K562 (cell line): ENCODE measurements around the gene HOGA1. TPM values are rescaled to one million over a fixed set of nuclear protein-coding genes. Genes with fewer than 3 reads are reported as not detected.

Source experiments
- ATF4 ChIP-seq: fragments of 450-650 bp; formaldehyde crosslinking; IDR thresholded peaks from 2 replicates; pipeline ENCODE4 v1.4.0; 2022; ENCODE audit warnings: mild to moderate bottlenecking, moderate library complexity
- BACH1 ChIP-seq: fragments of 200-800 bp; sonication (Bioruptor generic); IDR thresholded peaks from 2 replicates; pipeline ENCODE4 v1.6.1; 2016; ENCODE audit warnings: missing genetic modification characterization, missing compliant biosample characterization
- C11orf30 ChIP-seq: fragments of 450-650 bp; IDR thresholded peaks from 2 replicates; pipeline ENCODE4 v1.6.1; 2016; ENCODE audit warnings: low read depth, mild to moderate bottlenecking
- CREB5 ChIP-seq: fragments of 250-450 bp; sonication (Bioruptor Pico); IDR thresholded peaks from 2 replicates; pipeline ENCODE4 v1.5.0; 2020; ENCODE audit warnings: mild to moderate bottlenecking
- DPF2 ChIP-seq: fragments of 450-650 bp; IDR thresholded peaks from 2 replicates; pipeline ENCODE4 v1.6.1; 2016
- ERF ChIP-seq: fragments of 450-650 bp; formaldehyde crosslinking; IDR thresholded peaks from 2 replicates; pipeline ENCODE4 v1.4.0; 2020; ENCODE audit warnings: mild to moderate bottlenecking, mixed read lengths
- FOXM1 ChIP-seq, 2 experiments: fragments of 450-650 bp in 1 of 2; sonication (generic) in 1 of 2; formaldehyde crosslinking in 1 of 2; IDR thresholded peaks; 2 replicates each; pipeline versions ENCODE4 v1.6.1 to v1.9.0; 2017 to 2022; ENCODE audit warnings: low read depth in 2 of 2, mild to moderate bottlenecking in 2 of 2, missing genetic modification reagents in 1 of 2, moderate library complexity in 1 of 2
- HMG20B ChIP-seq: fragments of 250-450 bp; sonication (Bioruptor Pico); IDR thresholded peaks from 2 replicates; pipeline ENCODE4 v1.5.0; 2021; ENCODE audit warnings: mild to moderate bottlenecking
- HMGN3 ChIP-seq: IDR thresholded peaks from 2 replicates; pipeline ENCODE4 v1.6.1; 2011; ENCODE audit warnings: borderline replicate concordance, low read depth, mild to moderate bottlenecking, mixed read lengths, low read length; ENCODE audit not compliant: insufficient read length; ENCODE audit errors: extremely low read depth
- MAFF ChIP-seq: IDR thresholded peaks from 2 replicates; pipeline ENCODE4 v1.6.1; 2012; ENCODE audit warnings: low read length, improper control_type of control experiment
- MAFK ChIP-seq: IDR thresholded peaks from 2 replicates; pipeline ENCODE4 v1.6.1; 2011; ENCODE audit warnings: low read length, improper control_type of control experiment
- MAZ ChIP-seq, 2 experiments: fragments of 450-650 bp in 1 of 2; sonication (generic) in 1 of 2; formaldehyde crosslinking; IDR thresholded peaks in 1 of 2; conservative IDR thresholded peaks in 1 of 2; 2 replicates each; pipeline versions ENCODE4 v1.4.0 to v1.5.0; 2020; ENCODE audit warnings: mild to moderate bottlenecking in 1 of 2, missing genetic modification reagents in 1 of 2
- NFE2 ChIP-seq: IDR thresholded peaks from 2 replicates; pipeline ENCODE4 v1.6.1; 2014; ENCODE audit warnings: antibody characterized with exemption, low read depth
- NR3C1 ChIP-seq: sonication (generic); formaldehyde crosslinking; IDR thresholded peaks from 2 replicates; pipeline ENCODE4 v1.8.1; 2022; ENCODE audit warnings: missing genetic modification reagents
- SMARCE1 ChIP-seq: fragments of 450-650 bp; IDR thresholded peaks from 2 replicates; pipeline ENCODE4 v1.7.1; 2016; ENCODE audit warnings: mild to moderate bottlenecking
- SRSF9 ChIP-seq: fragments of 200-400 bp; formaldehyde crosslinking; IDR thresholded peaks from 2 replicates; pipeline ENCODE4 v1.6.1; 2017; ENCODE audit warnings: low read depth, low read length, borderline replicate concordance
- TCF15 ChIP-seq: fragments of 250-450 bp; sonication (Bioruptor Pico); IDR thresholded peaks from 2 replicates; pipeline ENCODE4 v1.8.0; 2022; ENCODE audit warnings: moderate library complexity, mild to moderate bottlenecking, inconsistent platforms
- ZNF232 ChIP-seq: sonication (generic); formaldehyde crosslinking; IDR thresholded peaks from 2 replicates; pipeline ENCODE4 v1.8.0; 2022; ENCODE audit warnings: mild to moderate bottlenecking, missing genetic modification reagents
- ZNF253 ChIP-seq: fragments of 250-450 bp; sonication (Bioruptor Pico); conservative IDR thresholded peaks from 2 replicates; pipeline ENCODE4 v1.6.1; 2021; ENCODE audit warnings: mild to moderate bottlenecking
- ZSCAN29 ChIP-seq: fragments of 450-650 bp; IDR thresholded peaks from 2 replicates; pipeline ENCODE4 v1.6.1; 2017
- polyA plus RNA-seq, 8 experiments: library from polyadenylated mRNA; depleted of rRNA in 4 of 8; stranded (reverse) in 5 of 8; unstranded in 3 of 8; fragments of >200 nt; fragmentation: Nextera tagmentation in 2 of 8; fragmentation: Illumina TruSeq in 1 of 8; extraction: Ambion mirVana in 2 of 8; extraction: Trizol in 1 of 8; gene quantifications; 2 replicates each; pipeline versions ENCODE4 v1.2.1 to v1.2.3, GENCODE V29; 2011 to 2014; ENCODE audit warnings: inconsistent platforms in 1 of 8, missing spikeins in 1 of 8
- total RNA-seq, 7 experiments: library from RNA; depleted of rRNA in 6 of 7; stranded (reverse); fragments of >200 nt in 6 of 7; fragmentation: Illumina TruSeq in 2 of 7; extraction: Trizol in 2 of 7; gene quantifications; 2 replicates each; pipeline versions ENCODE4 v1.2.1 to v1.2.3, GENCODE V29; 2011 to 2021; ENCODE audit warnings: low replicate concordance in 1 of 7
- TF ChIP-seq, protein P1 (sequence below), 2 experiments: fragments of 450-650 bp in 1 of 2; sonication (generic) in 1 of 2; formaldehyde crosslinking in 1 of 2; IDR thresholded peaks in 1 of 2; conservative IDR thresholded peaks in 1 of 2; 2 replicates each; pipeline versions ENCODE4 v1.6.1 to v1.8.1; 2016 to 2023; ENCODE audit warnings: mild to moderate bottlenecking in 2 of 2, moderate library complexity in 2 of 2, inconsistent platforms in 1 of 2, missing genetic modification reagents in 1 of 2
- TF ChIP-seq, protein P2 (sequence below): fragments of 450-650 bp; IDR thresholded peaks from 2 replicates; pipeline ENCODE4 v1.6.1; 2017; ENCODE audit warnings: antibody characterized with exemption, mild to moderate bottlenecking

HOGA1 gene
- total and polyA plus RNA-seq, 9 of the 15 experiments (the other 6 are each of a cell fraction or from before 2014, with no cell fraction given): not detected

- TF ChIP-seq, protein P1, sequence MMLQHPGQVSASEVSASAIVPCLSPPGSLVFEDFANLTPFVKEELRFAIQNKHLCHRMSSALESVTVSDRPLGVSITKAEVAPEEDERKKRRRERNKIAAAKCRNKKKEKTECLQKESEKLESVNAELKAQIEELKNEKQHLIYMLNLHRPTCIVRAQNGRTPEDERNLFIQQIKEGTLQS (IDR thresholded peaks at IDR 0.05): 0 out of 2 replicates have a peak, but pooled peaks have one; percentile 19
- TF ChIP-seq, protein P1 (CRISPR knock-in tag; conservative IDR thresholded peaks at IDR 0.05): no peak
- TF ChIP-seq SMARCE1 (0 out of 2 replicates have a peak, but pooled peaks have one; percentile 42), ERF (CRISPR knock-in tag) (no peak), BACH1 (tag) (peak; percentile 77; the same call in 1 of the 2 replicates), DPF2 (peak; percentile 50; the same call in 1 of the 2 replicates), ZNF253 (CRISPR knock-in tag) (no peak), SRSF9 (no peak), NFE2 (peak; percentile 92), MAZ (CRISPR knock-in tag; conservative IDR thresholded peaks at IDR 0.05 in 1 of 2, IDR thresholded peaks at IDR 0.05 in 1 of 2) (no peak), ZNF232 (CRISPR knock-in tag) (no peak), HMG20B (CRISPR knock-in tag) (no peak), FOXM1 (IDR thresholded peaks at IDR 0.05; ENCODE audit: low read depth) (no peak), FOXM1 (CRISPR knock-in tag; IDR thresholded peaks at IDR 0.05; ENCODE audit: low read depth) (no peak), C11orf30 (peak; percentile 92), ZSCAN29 (no peak), CREB5 (CRISPR knock-in tag) (no peak), ATF4 (CRISPR knock-in tag) (no peak), MAFK (peak; percentile 90), NR3C1 (CRISPR knock-in tag) (no peak), HMGN3 (no peak), MAFF (peak; percentile 92), TCF15 (CRISPR knock-in tag) (no peak)
- TF ChIP-seq, protein P2, sequence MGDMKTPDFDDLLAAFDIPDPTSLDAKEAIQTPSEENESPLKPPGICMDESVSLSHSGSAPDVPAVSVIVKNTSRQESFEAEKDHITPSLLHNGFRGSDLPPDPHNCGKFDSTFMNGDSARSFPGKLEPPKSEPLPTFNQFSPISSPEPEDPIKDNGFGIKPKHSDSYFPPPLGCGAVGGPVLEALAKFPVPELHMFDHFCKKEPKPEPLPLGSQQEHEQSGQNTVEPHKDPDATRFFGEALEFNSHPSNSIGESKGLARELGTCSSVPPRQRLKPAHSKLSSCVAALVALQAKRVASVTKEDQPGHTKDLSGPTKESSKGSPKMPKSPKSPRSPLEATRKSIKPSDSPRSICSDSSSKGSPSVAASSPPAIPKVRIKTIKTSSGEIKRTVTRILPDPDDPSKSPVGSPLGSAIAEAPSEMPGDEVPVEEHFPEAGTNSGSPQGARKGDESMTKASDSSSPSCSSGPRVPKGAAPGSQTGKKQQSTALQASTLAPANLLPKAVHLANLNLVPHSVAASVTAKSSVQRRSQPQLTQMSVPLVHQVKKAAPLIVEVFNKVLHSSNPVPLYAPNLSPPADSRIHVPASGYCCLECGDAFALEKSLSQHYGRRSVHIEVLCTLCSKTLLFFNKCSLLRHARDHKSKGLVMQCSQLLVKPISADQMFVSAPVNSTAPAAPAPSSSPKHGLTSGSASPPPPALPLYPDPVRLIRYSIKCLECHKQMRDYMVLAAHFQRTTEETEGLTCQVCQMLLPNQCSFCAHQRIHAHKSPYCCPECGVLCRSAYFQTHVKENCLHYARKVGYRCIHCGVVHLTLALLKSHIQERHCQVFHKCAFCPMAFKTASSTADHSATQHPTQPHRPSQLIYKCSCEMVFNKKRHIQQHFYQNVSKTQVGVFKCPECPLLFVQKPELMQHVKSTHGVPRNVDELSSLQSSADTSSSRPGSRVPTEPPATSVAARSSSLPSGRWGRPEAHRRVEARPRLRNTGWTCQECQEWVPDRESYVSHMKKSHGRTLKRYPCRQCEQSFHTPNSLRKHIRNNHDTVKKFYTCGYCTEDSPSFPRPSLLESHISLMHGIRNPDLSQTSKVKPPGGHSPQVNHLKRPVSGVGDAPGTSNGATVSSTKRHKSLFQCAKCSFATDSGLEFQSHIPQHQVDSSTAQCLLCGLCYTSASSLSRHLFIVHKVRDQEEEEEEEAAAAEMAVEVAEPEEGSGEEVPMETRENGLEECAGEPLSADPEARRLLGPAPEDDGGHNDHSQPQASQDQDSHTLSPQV: 0 out of 2 replicates have a peak, but pooled peaks have one; percentile 43
Observed at GRCh38 chr10:97597778-97598177, 13.6 kb downstream of the HOGA1 start (continued).
